NOMO-1 treated with DMSO at 0.1 percent for 48 hours (cell line): ENCODE results near the gene FLNA.
"Not testable (repeated sequence)": the region's sequence is repeated elsewhere in the genome, so short reads cannot be mapped to it uniquely, and the experiment has no call there.

Experiments
- DNase-seq: peaks from one replicate; lab custom pipeline; 2025; ENCODE audit not compliant: unreplicated experiment; lab: John Stamatoyannopoulos, UW

The FLNA gene

DNA sequence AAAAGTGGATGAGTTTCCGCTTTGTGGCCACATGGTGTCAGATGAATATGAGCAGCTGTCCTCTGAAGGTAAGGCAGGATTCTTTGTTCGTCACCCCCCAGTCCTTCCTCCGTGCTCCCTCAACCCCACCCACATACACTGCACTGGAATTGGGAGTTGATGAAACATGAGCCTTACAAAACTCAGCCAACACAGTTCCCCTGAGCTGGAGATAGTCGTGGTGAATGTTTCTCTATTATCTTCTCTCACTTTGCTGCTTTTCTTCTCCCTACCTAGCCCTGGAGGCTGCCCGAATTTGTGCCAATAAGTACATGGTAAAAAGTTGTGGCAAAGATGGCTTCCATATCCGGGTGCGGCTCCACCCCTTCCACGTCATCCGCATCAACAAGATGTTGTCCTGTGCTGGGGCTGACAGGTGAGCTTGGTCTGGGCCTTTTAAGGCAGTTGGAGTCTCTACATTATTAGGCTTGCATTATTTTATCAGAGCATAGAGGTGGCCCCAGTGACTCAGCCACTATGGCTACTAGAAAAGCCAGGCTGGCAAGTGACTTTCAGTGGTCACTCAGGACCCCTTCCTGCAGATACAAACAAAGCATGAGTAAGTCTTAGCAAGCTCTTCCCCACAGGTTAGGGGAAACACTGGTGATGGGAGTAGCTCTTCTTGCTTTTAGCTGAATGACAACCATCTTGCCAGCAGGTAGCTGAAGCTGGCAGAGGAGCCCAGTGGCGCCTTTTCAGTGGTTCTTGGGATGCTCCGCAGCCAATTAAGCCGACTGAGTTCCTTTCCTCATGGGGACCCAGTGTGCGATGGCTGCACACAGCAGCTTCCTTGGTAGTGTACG lies 25.3 kb upstream of the FLNA start:
- no peak for DNase-seq

DNA sequence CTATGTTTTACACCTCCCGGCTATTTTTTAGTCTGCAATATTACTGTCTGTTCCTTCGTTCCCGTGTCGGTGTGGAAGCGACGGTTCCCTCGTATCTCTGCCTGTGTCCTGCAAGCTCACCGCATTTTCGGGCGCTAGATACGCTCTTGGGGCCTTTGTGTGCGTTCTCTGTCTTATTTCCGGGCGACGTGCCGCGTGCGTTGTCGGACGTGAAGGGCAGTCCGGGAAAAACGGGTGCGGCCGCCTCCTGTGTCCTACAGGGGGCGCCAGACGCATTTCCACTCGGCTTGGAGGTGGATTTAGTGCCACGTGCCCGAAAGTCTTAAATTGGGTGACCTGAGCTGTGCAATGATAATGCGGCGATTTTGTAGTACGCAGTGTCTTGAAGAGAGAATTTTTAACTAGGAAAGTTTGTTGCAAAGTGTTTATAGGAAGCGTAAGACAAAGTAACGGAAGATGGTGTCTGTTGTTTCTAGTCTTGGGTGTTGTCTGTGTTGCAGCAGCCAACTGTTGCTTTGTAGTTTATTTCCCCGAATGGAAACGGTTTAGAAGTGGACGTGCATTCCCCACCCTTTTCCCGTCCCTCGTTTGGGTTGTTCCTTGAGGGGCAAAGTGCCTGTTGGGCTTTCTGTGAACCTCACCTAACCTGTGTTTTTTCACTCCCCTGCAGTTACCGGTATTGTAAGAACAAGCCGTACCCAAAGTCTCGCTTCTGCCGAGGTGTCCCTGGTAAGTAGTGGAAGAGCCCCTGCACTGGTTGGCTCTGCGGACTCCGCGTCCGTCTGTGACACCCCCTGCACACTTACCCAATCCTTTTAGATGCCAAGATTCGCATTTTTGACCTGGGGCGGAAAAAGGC lies 24.5 kb upstream of the FLNA start:
- peak; percentile 66 for DNase-seq

DNA sequence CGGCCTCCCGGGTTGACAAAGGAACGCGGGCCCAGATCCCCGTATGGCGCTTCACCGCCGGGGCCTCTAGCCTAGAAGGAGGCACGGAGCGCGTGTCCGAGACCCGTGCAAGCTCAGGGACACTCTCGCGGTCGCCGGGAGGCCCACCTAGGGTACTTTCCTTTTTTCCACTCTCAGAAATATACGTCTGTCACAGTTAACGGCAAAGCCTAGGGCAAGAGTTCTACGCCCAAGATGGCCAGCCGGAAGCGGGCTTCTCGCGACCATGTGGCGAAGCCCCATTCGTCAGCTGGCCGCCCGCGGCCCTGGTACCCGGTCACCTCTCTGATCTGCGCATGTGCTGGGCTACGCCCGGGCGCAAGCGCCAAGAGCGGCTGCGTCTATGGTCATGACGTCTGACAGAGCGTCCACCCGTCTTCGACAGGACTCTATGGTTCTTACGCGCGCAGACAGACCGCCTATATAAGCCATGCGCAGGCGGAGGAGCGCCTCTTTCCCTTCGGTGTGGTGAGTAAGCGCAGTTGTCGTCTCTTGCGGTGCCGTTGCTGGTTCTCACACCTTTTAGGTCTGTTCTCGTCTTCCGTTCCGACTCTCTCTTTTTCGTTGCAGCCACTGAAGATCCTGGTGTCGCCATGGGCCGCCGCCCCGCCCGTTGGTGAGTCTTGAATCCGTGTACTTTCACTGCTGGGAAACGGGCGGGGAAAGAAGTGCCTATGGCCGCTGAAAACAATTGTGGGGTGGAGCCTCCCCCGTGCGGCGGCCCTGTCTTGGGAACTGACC lies 23.6 kb upstream of the FLNA start, which contains the start of gene RPL10:
RPL10 (plus strand) TSS at position 490 of the 780 bp plus-strand sequence; CDS start at position 633, 143 bp downstream.
- peak; percentile 88 for DNase-seq

DNA sequence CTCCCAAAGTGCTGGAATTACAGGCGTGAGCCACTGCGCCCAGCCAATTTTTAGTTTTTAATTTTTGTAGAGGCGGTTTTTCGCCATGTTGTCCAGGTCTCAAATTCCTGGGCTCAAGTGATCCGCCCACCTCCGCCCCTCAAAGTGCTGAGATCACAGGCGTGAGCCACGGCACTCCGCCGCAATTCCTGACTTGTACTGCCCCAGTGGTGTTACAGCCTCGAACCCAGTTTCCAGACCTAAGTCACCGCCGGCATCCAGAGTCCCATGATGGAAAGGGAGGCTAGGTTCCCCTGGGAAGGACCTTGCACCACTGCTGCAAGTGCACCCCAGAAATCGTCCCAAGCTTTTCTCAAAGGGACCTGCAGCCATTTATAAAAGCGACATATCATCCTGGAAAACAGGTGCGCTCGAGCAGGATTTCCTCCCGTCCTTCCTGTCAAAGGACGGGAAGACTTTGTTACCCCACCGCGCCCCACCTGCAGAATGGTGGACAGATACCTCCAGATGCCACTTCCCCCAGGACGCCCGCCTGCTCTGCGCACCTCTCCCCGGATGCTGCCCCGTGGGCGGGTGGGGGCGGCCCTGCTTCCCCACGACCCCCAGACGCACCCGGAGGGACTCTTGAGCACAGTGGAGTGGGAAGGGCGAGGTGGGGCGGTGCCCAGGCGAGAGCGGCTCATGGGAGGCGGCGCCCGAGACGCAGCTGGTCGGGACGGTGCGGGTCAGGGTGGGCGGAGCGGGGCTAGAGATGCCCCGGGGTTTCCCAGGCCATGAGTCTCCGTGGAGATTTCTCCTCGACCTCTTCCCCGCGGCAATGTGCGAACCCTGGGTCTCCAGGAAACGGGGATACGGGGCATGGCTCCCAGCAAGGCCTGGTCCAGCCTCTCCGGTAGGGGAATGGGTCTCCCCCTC lies 22.8 kb upstream of the FLNA start:
- peak; percentile 39 for DNase-seq

DNA sequence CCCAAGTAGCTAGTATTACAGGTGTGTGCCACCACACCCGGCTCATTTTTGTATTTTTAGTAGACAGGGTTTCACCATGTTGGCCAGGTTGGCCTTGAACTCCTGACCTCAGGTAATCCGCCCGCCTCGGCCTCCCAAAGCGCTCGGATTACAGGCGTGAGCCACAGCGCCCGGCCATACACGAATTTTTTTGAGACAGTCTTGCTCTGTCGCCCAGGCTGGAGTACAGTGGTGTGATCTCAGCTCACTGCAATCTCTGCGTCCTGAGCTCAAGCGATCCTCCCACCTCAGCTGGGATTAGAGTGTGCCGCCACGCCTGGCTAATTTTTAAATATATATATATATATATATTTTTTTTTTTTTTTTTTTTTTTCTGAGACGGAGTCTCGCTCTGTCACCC lies 21.9 kb upstream of the FLNA start:
- DNase-seq = not testable (repeated sequence)

DNA sequence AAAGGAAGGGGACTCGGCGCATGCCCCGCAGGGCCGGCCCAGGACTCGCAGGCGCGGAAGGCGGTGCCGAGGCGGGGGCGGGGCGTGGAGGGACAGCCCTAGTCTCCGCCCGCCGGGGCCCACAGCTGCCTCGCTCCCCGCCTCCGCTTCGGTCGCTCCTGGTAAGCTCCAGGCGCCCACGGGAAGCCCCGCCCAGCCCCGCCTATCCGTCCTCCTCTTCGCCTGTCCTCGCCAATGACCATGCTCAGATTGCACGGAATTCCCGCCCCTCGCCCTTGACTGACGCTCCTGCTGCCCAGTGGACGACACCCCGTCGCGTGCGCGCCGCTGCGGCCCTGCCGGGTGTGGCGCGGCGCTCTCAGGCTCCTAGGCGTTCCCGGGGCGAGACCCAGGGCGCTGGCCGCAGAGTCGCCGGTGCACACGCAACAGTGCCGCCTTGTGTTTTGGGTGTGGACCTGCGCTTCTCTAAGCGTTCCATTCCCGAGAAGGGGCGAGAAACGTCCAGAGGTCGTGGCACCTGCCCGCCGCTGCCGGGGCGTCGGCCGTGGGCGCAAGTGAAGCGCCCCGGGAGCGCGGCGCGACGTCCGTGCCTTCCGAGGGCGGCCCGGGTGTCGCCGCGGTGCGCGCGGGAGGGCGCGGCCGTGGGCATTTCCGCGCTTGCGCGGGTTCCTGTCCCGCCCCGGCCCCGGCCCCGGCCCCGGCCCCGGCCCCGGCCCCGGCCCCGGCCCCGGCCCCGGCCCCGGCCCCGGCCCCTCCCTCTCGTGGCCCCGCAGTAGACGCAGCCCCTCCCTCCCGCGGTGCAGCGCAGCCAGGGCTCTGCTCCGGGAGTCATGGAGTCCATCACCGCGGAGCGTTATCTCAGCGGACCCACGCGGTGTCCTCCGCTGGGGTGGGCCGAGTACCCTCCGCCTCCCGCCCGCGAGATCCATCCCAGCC lies 15.6 kb upstream of the FLNA start:
- not testable (repeated sequence) for DNase-seq

DNA sequence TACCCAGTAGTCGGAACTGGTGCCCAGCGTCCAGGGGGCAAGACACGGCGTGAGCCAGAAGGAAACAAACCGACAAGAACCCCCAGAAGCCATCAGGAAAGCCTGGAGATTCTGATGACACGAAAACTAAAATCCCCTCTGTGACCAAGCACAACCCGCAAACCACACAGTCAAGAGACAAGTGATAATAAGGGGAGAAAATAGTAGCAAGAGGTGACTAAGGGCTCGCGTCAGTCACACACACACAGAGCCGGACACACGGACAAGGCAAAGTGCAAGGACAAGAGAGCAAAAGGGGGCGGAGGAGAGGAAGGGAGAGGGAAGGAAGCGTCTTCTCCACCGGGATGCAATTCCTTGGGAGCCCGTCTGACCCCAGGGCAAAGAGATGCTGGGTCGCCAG lies 14.2 kb upstream of the FLNA start:
- DNase-seq = not testable (repeated sequence)

DNA sequence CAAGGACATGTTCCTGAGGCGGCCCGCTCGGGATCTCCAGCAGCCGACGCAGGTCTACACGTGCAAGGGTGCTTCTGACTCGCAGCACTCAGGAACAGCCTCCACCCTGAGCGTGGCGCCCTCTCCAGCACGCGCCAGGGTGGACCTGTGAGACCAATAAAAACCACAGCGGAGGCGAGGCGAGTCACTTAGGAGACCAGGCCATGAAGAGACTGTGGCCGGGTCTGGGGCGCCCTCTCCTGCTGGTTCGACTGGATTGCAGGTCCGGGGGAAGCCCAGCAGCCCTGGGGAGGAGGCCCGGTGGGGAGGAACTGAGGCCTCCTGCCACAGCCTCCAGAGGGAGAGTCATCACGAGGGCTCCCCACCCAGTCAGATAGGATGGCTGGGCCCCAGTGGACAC lies 13.7 kb upstream of the FLNA start:
- DNase-seq = not testable (repeated sequence)

DNA sequence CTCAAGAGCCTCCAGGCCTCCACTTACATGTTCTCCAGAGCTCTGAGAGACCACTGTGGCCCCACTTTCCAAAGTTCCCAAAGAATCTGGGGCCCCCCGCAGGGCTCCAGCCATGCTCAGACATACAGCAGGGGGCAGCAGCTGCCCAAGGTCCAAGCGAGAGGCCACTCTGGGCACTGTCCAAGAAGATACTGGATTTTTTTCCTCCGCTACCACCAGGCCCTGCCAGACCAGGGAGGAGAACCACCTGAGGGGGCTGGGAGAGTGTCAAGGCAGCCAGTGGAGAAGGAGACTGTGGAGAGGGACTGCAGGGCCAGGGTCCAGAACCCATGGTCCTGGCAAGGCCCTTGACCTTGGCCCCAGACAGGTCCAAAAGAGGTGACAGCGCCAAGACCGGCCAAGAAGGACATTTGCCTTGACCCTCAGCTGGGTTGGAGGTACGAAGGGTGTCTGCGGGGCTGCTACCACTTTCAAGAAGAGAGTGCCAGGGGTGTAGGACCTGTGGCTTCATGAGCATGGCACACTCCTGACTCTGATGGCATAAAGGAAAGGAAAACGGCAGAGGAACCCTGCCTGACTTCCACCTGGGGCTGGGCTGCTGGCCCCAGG lies 10.0 kb upstream of the FLNA start:
- DNase-seq = no peak

DNA sequence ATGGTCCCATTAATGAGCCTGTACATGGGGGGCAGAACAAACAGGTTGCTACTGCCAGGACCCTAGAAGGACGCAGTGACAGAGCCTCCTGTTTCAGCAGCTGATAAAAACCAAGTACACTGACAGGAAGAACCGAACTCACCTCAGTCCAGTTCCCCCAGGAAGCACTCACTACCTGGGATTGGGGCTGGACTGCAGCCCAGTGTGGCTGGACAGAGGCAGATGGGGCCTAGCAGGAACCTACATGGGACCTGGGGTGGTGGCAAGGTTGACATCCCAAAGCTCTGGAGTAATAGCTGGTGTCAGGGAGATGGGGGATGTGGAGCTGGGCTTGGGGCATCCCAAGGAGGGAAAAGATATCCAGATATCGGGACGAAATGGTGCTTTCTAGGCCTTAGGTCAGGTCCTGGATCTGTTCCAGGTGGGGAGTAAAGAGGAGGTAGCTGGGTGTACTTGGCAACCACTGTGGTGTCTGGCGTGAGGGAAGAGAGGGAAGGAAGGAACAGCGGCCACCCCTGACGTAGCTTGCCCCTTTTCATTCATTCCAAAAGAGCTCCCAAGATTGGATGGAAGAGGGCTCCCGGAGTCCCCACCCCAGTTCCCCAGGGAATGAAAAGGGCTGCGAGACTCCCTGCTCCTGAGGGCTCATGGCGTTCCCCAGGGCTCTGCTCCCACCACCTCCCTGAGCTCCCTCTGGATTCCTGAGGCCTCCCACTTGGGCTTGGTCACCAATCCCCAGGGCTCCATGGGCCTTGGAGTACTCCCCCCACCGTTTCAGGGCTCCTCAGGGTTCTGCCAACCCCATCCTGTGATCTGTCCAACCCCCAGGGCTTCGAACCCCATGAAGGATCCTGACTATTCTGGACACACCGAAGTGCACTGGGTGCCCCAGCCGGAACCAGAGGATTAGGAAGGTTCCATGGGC lies 9.2 kb upstream of the FLNA start:
- no peak for DNase-seq

DNA sequence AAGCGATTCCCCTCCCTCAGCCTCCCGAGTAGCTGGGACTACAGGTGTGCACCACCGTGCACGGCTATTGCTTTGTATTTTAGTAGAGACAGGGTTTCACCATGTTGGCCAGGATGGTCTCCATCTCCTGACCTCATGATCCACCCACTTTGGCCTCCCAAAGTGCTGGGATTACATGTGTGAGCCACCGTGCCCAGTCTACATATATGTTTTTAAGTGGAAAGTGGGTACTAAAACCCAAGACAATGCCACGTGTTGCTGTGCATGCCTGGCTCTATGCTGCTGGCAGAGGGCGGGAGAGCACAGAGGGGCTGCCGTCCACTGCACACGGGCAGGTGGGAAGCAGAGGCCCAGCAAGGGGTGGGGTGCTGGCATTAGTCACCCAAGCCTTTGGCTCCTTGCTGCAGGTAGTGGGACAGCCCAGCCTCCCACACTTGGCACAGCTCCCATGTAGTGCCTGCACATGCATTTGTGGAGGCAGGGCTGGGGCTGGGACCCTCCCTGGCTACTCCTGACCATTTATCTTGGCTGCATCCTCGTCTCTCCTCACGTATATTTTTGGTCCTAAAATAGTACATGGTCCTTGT lies 8.1 kb upstream of the FLNA start:
- DNase-seq = no peak

DNA sequence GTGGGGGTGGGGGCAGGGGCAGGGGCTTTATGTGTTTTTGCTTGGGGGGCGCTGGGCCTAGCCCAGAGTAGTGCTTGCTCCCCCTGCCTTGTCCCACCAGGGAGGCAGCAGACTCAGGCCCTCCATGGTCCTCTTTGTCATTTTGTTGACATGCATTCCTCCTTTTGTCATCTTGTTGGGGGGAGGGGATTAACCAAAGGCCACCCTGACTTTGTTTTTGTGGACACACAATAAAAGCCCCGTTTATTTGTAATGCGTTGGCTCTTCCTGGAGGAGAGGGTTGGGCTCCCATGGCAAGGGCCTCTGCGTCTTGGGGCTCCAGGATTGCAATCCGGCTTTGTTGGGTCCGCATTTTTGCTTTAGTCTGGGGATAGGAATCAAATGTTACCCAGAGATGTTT lies 6.8 kb upstream of the FLNA start:
- no peak for DNase-seq

DNA sequence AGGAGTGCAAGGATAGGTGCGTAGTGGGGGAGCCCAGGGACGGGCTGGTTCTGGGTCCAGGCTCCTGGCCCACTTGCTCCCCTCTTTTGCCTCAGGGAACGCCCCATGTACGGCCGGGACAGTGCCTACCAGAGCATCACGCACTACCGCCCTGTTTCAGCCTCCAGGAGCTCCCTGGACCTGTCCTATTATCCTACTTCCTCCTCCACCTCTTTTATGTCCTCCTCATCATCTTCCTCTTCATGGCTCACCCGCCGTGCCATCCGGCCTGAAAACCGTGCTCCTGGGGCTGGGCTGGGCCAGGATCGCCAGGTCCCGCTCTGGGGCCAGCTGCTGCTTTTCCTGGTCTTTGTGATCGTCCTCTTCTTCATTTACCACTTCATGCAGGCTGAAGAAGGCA lies 6.4 kb upstream of the FLNA start:
- DNase-seq = no peak

DNA sequence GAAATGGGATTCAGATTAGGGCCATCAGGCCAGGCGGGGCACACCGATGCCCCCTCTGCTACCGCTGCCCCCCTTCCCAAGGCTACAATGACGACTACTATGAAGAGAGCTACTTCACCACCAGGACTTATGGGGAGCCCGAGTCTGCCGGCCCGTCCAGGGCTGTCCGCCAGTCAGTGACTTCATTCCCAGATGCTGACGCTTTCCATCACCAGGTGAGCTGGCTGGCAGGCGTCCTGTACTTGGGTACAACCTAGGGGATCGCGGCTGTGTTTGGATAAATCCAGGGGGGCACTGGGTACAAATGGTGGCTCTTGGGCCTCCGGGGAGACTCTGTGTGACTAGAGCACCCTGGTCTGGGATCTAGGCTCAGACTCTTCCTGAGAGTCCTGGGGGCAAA lies 5.7 kb upstream of the FLNA start:
- DNase-seq = no peak

DNA sequence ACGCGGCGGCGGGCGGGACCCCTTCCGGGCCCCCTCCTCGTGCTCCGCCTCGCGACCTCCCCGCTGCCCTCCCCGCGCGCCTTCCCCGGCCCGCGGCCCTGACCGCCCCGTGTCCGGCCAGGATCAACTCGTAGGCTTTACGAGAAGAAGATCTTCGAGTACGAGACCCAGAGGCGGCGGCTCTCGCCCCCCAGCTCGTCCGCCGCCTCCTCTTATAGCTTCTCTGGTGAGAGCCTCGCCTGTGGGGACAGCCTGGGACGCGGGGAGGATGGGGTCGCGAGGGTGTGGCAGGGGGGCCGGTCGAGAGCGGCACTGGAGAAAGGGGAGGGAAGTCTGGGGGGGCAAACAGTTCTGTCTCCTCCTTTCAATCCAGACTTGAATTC lies 5.1 kb upstream of the FLNA start:
- no peak for DNase-seq

DNA sequence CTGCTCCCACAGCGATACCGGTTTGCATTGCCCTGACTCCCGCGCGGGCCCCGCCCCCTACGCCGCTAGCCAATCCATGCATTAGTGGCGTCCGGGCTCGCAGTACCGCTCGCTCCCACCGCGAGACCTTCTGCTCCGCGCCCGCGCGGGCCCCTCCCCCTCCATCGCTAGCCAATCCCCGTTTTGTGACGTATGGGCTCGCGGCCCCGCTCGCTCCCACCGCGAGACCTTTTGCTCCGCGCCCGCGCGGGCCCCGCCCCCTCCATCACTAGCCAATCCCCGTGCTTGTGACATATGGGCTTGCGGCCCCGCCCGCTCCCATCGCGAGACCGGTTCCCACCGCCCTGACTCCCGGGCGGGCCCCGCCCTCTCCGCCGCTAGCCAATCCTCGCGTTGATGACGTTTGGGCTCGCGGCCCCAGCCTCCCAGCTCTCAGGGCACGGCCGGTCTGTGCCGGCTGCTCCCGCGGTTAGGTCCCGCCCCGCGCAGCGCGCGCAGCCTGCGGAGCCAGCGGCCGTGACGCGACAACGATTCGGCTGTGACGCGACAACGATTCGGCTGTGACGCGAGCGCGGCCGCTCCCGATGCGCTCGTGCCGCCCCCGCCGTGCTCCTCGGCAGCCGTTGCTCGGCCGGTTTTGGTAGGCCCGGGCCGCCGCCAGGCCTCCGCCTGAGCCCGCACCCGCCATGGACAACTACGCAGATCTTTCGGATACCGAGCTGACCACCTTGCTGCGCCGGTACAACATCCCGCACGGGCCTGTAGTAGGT lies 4.5 kb upstream of the FLNA start, which contains the start of gene EMD:
EMD (plus strand) TSS at position 497 of the 770 bp plus-strand sequence; CDS start at position 687, 190 bp downstream.
- peak; percentile 97 for DNase-seq
